Hindlimb muscle (tissue), 1 donor: ENCODE data around the gene CAMK2B. TPM values are rescaled to one million over a fixed set of nuclear protein-coding genes. Genes with fewer than 3 reads are reported as not detected.

Experiments used
- DNase-seq: peaks from one replicate; pipeline ENCODE4 v3.0.0-alpha.2; 2013
- polyA plus RNA-seq: library from polyadenylated mRNA; unstranded; fragments of 120-200 nt; gene quantifications from one replicate; pipeline ENCODE4 v1.2.1, GENCODE V29; 2013; ENCODE audit not compliant: insufficient read length

The CAMK2B gene
- polyA plus RNA-seq, 1 donor: 17.7 TPM

DNA sequence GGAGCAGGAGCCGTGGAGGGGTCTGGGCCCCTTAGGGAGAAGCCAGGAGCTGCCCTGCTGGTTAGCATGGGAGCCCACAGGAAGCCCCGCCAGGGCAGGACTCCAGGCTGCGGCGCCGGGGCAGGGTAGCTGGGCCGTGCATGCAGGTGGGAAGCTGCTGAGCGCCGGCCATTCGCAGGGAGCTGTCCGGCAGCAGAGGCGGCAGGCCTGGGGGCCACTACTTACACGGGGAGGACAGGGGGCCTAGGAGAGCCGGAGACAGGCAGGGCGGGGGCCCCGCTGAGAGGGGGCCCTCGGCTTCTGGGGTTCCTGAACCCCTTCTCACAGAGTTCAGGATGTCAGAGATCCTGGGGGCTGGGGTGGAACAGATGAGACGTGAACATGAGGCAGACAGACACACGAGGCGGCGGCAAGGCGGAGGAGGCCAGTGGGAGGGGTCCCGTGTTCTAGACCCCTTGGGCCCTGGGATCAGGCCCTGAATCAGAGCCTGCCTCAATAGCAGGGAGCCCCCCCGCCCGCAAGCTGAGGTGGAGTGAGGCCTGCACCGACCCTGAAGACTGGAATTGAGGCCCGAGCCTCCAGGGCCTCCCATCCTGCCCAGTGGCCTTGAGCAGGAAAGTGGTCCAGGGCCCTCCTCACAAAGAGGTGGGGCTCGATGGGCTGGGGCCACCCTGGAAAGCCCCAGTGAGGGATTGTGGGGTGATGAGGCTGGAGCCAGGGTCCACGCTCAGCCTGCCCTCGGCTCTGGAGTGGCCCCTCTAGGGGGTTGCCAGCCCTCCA is 96.6 kb downstream of the CAMK2B start:
- DNase-seq: no peak

GRCh38 chr7:44227911-44228310 is 97.5 kb downstream of the CAMK2B start:
- DNase-seq: no peak

DNA sequence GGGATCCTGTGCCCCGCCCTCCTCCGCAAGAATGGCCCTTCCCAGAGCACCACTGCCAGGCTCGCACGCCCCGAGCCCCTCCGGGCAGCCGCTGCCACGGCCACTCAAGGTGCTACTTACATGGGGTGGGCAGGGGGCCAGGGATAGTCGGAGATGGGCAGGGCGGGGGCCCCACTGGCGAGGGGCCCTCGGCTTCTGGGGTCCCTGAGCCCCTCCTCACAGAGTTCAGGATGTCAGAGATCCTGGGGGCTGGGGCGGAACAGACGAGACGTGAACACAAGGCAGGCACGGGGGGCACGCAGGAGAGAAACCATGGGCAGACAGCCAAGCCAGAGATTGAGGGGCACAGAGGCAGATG is 99.0 kb downstream of the CAMK2B start:
- no peak for DNase-seq

- no peak for DNase-seq
Measured at GRCh38 chr7:44225566-44226395, 99.6 kb downstream of the CAMK2B start.

DNA sequence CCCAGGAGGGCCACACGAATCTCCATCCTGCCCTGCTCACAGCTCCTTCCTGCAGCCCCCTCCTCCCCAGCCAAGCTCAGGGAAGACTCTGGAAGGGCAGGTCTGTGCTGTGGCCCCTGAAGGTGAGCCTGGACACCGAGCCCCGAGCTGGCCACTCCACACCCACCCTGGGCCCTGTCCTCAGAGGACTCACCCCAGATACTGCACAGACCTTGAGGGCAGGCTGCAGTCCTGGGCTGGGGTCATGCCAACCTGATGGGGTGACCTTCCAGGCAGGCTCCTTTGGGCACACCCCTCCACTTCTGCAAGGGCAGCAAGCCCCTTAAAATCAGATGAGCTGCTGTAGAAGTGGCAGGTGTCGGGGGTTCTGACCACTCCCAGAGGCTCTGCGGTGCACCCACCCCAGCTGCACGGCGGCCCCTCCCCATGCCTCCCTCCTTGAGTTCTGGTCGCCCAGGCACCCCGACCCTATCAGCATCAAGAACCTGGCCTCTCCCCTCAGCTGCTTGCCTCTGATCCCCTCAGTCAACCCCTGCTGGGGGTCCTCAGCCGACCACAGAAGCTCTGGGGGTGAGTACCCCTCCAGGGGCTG is 100.3 kb downstream of the CAMK2B start:
- DNase-seq: no peak

- no peak for DNase-seq
Measured at GRCh38 chr7:44224080-44224973, 101.1 kb downstream of the CAMK2B start.

DNA sequence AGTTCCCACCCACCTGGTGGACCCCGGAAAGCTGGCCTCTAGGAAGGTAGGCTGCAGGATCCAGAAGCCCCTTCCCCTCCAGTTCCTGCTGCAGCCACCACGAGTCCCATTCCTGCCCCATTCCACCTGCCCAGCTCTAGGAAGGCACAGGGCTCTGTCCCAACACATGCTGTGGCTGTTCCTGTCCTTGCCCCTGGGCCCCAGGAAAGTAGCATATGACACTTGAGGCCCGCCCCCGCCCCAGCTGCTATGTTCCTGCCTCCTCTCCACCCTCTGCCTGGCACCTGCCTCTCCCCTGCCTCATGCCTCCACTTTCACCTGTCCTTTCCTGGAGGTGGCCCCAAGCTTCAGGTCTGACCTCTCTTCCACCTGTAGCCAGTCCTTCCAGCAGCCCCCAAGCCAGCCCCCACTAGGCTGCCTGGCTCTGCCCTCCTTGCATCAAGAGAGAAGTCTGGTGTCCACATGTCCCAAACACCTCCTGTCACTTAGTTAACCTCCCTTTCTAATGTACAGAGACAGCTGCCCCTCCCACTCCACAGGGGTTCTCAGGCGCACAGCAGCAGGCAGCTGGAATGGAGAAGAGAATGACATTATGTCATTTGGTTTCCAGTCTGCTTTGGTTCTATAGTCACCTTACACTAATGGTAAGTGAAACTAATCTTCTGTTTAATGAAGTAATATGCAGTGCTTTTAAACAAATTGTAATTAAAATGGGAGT is 101.9 kb downstream of the CAMK2B start:
- no peak for DNase-seq

GRCh38 chr7:44222776-44223261 is 102.6 kb downstream of the CAMK2B start:
- DNase-seq: no peak

DNA sequence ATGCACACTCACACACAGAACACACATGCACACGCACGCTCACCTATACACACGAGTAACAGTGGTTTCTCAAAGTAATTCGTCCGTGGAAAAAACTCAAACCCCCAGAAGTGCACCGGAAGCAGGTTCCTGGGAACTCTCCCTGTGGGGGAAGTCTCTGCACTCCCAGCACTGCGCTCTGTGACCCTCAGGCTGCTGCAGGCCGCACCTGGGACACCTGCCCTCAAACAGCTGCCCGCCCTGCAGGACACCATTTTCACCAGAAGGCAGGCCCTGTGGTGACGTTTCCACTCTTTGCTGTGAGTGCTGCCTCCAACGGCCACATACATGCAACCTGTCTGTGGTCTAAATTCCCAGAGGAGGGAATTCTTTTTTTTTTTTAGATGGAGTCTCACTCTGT is 103.3 kb downstream of the CAMK2B start:
- no peak for DNase-seq

DNA sequence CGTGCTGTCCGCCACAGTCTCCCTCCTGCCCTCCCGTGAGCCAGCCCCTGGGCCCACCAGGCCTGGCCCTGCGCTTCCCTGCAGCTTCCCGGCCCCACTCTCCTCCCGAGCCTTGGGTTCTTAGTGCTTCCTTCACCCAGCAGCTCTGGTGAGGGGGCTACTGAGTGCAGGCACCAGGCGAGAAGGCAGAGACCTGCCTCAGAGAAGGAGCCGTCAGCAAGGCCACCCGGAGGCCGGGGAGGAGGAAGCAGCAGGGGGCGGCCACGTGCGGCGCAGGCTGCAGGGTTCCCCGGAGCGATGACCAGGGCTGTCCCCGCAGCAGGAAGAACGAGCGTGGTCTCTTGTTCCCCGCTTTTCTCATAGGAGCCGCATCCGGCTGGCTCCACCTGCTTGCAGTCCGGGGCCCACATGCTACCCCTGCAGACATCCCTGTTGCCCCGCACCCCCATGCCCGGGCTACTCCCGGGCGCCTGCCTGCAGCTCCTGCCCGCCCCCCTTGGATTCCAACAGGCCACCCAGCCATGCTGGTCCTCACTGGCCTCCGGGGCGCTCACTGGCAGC is 104.1 kb downstream of the CAMK2B start:
- no peak for DNase-seq

- no peak for DNase-seq
Measured at GRCh38 chr7:44220358-44221112, 104.9 kb downstream of the CAMK2B start.

GRCh38 chr7:44220046-44220357 is 105.4 kb downstream of the CAMK2B start:
- no peak for DNase-seq

GRCh38 chr7:44219371-44220045 is 105.9 kb downstream of the CAMK2B start:
- no peak for DNase-seq

GRCh38 chr7:44218418-44219201 is 106.8 kb downstream of the CAMK2B start:
- no peak for DNase-seq

- no peak for DNase-seq
Measured at GRCh38 chr7:44217852-44218402, 107.5 kb downstream of the CAMK2B start.

DNA sequence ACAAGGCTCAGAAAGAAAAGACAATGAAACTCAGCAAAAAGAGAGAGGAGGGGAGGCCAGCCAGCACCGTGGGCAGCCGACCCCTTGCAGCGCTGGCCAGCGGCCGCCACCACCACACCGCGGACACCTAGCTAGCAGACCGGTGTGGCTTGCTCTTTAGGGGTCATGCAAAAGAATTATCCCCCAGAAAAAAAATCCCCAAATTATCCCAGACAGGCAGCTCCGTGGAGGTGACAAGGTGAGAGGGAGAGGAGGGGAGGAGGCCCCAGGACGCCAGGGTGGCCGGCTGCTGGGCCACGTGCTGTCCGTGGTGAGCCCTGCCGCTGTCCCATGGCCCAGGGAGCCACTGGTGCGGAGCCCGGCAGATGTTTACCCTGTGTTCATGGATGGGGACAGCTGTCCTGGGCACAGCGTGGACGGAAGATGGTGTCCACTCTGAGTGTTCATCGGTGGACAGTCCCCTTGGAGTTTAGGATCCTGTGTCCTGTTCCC is 108.1 kb downstream of the CAMK2B start:
- no peak for DNase-seq

DNA sequence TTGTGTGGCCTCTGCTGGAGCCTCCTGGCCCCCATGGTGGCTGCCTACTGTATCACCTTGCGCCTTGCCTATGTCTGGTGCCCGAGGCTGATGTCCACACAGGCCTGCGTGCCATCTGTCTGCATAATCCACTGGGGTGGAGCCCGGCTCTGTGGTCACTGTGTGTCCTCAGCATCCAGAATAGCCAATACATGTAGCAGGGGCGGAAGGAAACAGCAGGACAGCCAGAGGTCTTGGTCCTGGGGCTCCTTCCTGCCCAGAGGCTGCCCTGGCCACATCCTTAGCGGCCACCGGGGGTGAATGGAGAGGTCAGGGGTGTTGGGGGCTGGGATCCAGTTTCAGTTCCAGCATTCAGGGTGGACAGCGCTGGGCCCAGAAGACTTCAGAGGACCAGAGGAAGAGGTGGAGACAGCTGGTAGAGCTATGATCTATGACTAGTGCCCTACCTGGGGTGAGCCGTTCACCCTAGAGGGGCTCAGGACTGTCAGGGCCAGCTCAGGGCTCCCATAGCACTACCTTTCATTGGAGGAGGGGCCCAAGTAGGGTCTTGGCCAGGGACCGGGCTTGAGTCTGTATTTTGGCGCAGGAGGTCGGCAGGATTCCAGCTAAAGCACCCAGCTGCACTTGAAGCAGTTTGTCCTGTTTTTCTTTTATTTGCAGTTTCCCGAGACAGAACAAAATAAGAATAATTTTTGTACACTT is 108.7 kb downstream of the CAMK2B start:
- no peak for DNase-seq

- DNase-seq: no peak
Measured at GRCh38 chr7:44216019-44216418, 109.4 kb downstream of the CAMK2B start.
